K562 (cell line): ENCODE data around the gene NEMP1. TPM values are rescaled to one million over a fixed set of nuclear protein-coding genes. Genes with fewer than 3 reads are reported as not detected.

ENCODE experiments used
- ASH1L ChIP-seq: fragments of 450-650 bp; IDR thresholded peaks from 2 replicates; pipeline ENCODE4 v1.6.1; 2018; ENCODE audit warnings: borderline replicate concordance, mild to moderate bottlenecking, low read depth; ENCODE audit not compliant: partially characterized antibody
- CBX8 ChIP-seq: fragments of 200-600 bp; sonication (generic); IDR thresholded peaks from 2 replicates; pipeline ENCODE4 v1.6.1; 2012; ENCODE audit warnings: borderline replicate concordance, mixed run types, low read depth, mild to moderate bottlenecking, moderate library complexity, mixed read lengths, low read length, control low read depth, inconsistent platforms; ENCODE audit not compliant: poor library complexity, severe bottlenecking; ENCODE audit errors: extremely low read depth
- EGR1 ChIP-seq: fragments of 450-650 bp; conservative IDR thresholded peaks from 2 replicates; pipeline ENCODE4 v1.6.1; 2017; ENCODE audit warnings: mild to moderate bottlenecking
- FOXK2 ChIP-seq, 2 experiments: fragments of 450-650 bp; IDR thresholded peaks in 1 of 2; conservative IDR thresholded peaks in 1 of 2; 2 replicates each; pipeline ENCODE4 v1.6.1; 2016; ENCODE audit warnings: low read depth in 2 of 2, mild to moderate bottlenecking in 1 of 2
- GATAD2B ChIP-seq: fragments of 450-650 bp; IDR thresholded peaks from 2 replicates; pipeline ENCODE4 v1.6.1; 2017; ENCODE audit warnings: mild to moderate bottlenecking, borderline replicate concordance
- MEF2A ChIP-seq: IDR thresholded peaks from 2 replicates; pipeline ENCODE4 v1.6.1; 2011; ENCODE audit warnings: low read depth, mild to moderate bottlenecking, low read length, moderate library complexity; ENCODE audit not compliant: control insufficient read depth
- PHB2 ChIP-seq: fragments of 450-650 bp; IDR thresholded peaks from 2 replicates; pipeline ENCODE4 v1.6.1; 2017; ENCODE audit warnings: low read depth
- PHF8 ChIP-seq: fragments of 200-600 bp; sonication (generic); IDR thresholded peaks from 2 replicates; pipeline ENCODE4 v1.6.1; 2012; ENCODE audit warnings: mixed run types, mild to moderate bottlenecking, inconsistent platforms, low read length, moderate library complexity, borderline replicate concordance
- PML ChIP-seq: IDR thresholded peaks from 2 replicates; pipeline ENCODE4 v1.6.1; 2012; ENCODE audit warnings: low read length, inconsistent platforms
- POLR2B ChIP-seq: fragments of 450-650 bp; IDR thresholded peaks from 2 replicates; pipeline ENCODE4 v1.6.1; 2018; ENCODE audit warnings: low read depth; ENCODE audit not compliant: partially characterized antibody
- POLR2G ChIP-seq: fragments of 200-400 bp; formaldehyde crosslinking; IDR thresholded peaks from 2 replicates; pipeline ENCODE4 v1.6.1; 2017; ENCODE audit warnings: low read depth, mild to moderate bottlenecking, antibody characterized with exemption, low read length, moderate library complexity
- RB1 ChIP-seq: fragments of 450-650 bp; IDR thresholded peaks from 2 replicates; pipeline ENCODE4 v1.6.1; 2017; ENCODE audit warnings: low read depth, mild to moderate bottlenecking
- RBM17 ChIP-seq: fragments of 200-400 bp; formaldehyde crosslinking; IDR thresholded peaks from 2 replicates; pipeline ENCODE4 v1.6.1; 2017; ENCODE audit warnings: low read depth, mild to moderate bottlenecking, low read length, borderline replicate concordance
- SIN3A ChIP-seq, 2 experiments: fragments of 150-350 bp in 1 of 2; IDR thresholded peaks; 2 replicates each; pipeline ENCODE4 v1.6.1; 2011 to 2016; ENCODE audit warnings: borderline replicate concordance in 2 of 2, low read depth in 2 of 2, low read length in 2 of 2, mild to moderate bottlenecking in 2 of 2, moderate library complexity in 2 of 2; ENCODE audit not compliant: control insufficient read depth in 1 of 2
- SMAD4 ChIP-seq: fragments of 250-450 bp; sonication (Bioruptor Pico); conservative IDR thresholded peaks from 2 replicates; pipeline ENCODE4 v1.8.0; 2021; ENCODE audit warnings: inconsistent platforms, mild to moderate bottlenecking, moderate library complexity
- VEZF1 ChIP-seq: fragments of 200-800 bp; sonication (Bioruptor generic); IDR thresholded peaks from 2 replicates; pipeline ENCODE4 v1.6.1; 2017; ENCODE audit warnings: missing genetic modification characterization, missing compliant biosample characterization
- YY1 ChIP-seq, 3 experiments: IDR thresholded peaks; 2 replicates each; pipeline ENCODE4 v1.6.1; 2011; ENCODE audit warnings: low read length in 2 of 3, mild to moderate bottlenecking in 2 of 3, moderate library complexity in 2 of 3, borderline replicate concordance in 1 of 3, control low read depth in 1 of 3, low read depth in 1 of 3; ENCODE audit not compliant: insufficient read depth in 3 of 3, insufficient replicate concordance in 2 of 3, control insufficient read depth in 1 of 3, insufficient read length in 1 of 3; ENCODE audit errors: extremely low read depth in 1 of 3
- ZBTB1 ChIP-seq: sonication (generic); formaldehyde crosslinking; IDR thresholded peaks from 2 replicates; pipeline ENCODE4 v1.8.1; 2023; ENCODE audit warnings: missing genetic modification reagents, low read depth, mild to moderate bottlenecking, borderline replicate concordance
- ZBTB17 ChIP-seq: fragments of 450-650 bp; formaldehyde crosslinking; IDR thresholded peaks from 2 replicates; pipeline ENCODE4 v1.4.0; 2020; ENCODE audit warnings: mild to moderate bottlenecking
- ZNF12 ChIP-seq: sonication (generic); formaldehyde crosslinking; IDR thresholded peaks from 2 replicates; pipeline ENCODE4 v1.4.0; 2020; ENCODE audit warnings: mild to moderate bottlenecking, missing genetic modification reagents
- ZNF311 ChIP-seq: fragments of 250-450 bp; sonication (Bioruptor Pico); IDR thresholded peaks from 2 replicates; pipeline ENCODE4 v1.4.0; 2020; ENCODE audit warnings: mild to moderate bottlenecking, moderate library complexity
- ZNF384 ChIP-seq: IDR thresholded peaks from 2 replicates; pipeline ENCODE4 v1.6.1; 2012; ENCODE audit warnings: low read depth, low read length, improper control_type of control experiment
- polyA plus RNA-seq, 8 experiments: library from polyadenylated mRNA; depleted of rRNA in 4 of 8; stranded (reverse) in 5 of 8; unstranded in 3 of 8; fragments of >200 nt; fragmentation: Nextera tagmentation in 2 of 8; fragmentation: Illumina TruSeq in 1 of 8; extraction: Ambion mirVana in 2 of 8; extraction: Trizol in 1 of 8; gene quantifications; 2 replicates each; pipeline versions ENCODE4 v1.2.1 to v1.2.3, GENCODE V29; 2011 to 2014; ENCODE audit warnings: inconsistent platforms in 1 of 8, missing spikeins in 1 of 8
- total RNA-seq, 7 experiments: library from RNA; depleted of rRNA in 6 of 7; stranded (reverse); fragments of >200 nt in 6 of 7; fragmentation: Illumina TruSeq in 2 of 7; extraction: Trizol in 2 of 7; gene quantifications; 2 replicates each; pipeline versions ENCODE4 v1.2.1 to v1.2.3, GENCODE V29; 2011 to 2021; ENCODE audit warnings: low replicate concordance in 1 of 7
- TF ChIP-seq, protein P1 (sequence below): fragments of 450-650 bp; IDR thresholded peaks from 2 replicates; pipeline ENCODE4 v1.7.0; 2016; ENCODE audit warnings: borderline replicate concordance

NEMP1 gene
- total and polyA plus RNA-seq, 9 of the 15 experiments (the other 6 are each of a cell fraction or from before 2014, with no cell fraction given), result 9.5 to 82.2 (median 41.2) TPM

DNA sequence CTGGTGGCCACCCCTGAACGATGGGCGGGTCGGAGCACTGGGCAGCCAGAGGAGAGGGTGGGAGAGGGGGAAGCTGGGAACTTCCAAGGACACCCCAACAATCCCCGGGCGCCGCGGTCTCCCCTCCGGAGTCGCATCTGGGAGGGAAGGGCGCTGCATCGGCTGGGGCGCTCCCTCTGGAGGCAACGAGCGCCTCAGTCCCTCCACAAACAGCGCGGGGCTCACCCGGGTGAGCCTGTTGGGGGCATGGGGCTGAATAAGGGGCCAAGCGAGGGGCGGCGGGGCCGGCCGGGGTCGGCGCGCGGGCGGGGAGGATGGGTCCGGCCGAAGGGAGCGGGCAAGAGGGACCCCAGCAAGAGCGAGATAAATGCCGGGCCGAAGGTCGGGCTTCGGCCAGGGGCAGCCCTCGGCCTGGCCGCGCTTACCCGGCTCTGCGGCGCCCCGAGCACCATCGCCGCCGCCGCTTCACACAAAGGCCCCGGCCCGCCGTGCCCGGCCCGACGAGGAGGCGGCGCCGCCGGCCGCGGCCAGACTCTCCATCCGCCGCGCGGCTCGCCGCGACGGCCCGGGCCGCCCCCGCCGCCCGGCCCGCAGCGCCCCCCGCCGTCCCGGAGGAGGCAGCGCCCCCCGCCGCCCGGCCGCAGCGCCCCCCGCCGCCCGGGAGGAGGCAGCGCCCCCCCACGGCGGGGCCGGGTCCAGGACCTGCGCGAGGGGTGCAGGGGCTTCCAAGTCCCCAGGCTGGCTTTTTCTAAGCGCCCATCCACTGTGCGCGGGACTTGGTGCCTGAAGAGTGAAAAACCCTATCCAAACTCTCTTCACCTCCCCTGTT, 72.4 kb downstream of the NEMP1 start, which contains the start of gene ZBTB39 (continued):
- TF ChIP-seq, protein P1, sequence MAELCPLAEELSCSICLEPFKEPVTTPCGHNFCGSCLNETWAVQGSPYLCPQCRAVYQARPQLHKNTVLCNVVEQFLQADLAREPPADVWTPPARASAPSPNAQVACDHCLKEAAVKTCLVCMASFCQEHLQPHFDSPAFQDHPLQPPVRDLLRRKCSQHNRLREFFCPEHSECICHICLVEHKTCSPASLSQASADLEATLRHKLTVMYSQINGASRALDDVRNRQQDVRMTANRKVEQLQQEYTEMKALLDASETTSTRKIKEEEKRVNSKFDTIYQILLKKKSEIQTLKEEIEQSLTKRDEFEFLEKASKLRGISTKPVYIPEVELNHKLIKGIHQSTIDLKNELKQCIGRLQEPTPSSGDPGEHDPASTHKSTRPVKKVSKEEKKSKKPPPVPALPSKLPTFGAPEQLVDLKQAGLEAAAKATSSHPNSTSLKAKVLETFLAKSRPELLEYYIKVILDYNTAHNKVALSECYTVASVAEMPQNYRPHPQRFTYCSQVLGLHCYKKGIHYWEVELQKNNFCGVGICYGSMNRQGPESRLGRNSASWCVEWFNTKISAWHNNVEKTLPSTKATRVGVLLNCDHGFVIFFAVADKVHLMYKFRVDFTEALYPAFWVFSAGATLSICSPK, result no peak
- TF ChIP-seq SIN3A (IDR thresholded peaks at IDR 0.05; ENCODE audit: borderline replicate concordance in 2 of 2, control insufficient read depth in 1 of 2, low read depth in 2 of 2, low read length in 2 of 2) (peak; percentile 32 to 62; a peak in 1 of 4 replicates), MEF2A (no peak), CBX8 (no peak), ZNF311 (CRISPR knock-in tag) (no peak), FOXK2 (conservative IDR thresholded peaks at IDR 0.05 in 1 of 2, IDR thresholded peaks at IDR 0.05 in 1 of 2; ENCODE audit: low read depth in 2 of 2) (no peak), ZBTB17 (CRISPR knock-in tag) (0 out of 2 replicates have a peak, but pooled peaks have one; percentile 11), PML (0 out of 2 replicates have a peak, but pooled peaks have one; percentile 12), POLR2B (no peak), PHF8 (peak; percentile 81; the same call in 1 of the 2 replicates), POLR2G (peak; percentile 83), RBM17 (no peak), ZNF384 (no peak), SMAD4 (peak; percentile 81), YY1 (IDR thresholded peaks at IDR 0.05; ENCODE audit: borderline replicate concordance in 1 of 3, control insufficient read depth in 1 of 3, extremely low read depth in 1 of 3, insufficient read depth in 3 of 3, insufficient read length in 1 of 3, insufficient replicate concordance in 2 of 3, low read depth in 1 of 3, low read length in 2 of 3) (peak in 2 of 3 experiments; percentile 16 to 71), PHB2 (no peak), GATAD2B (no peak), RB1 (peak; percentile 64; the same call in 1 of the 2 replicates), ASH1L (no peak), ZBTB1 (CRISPR knock-in tag) (no peak), ZNF12 (CRISPR knock-in tag) (0 out of 2 replicates have a peak, but pooled peaks have one; percentile 23), EGR1 (no peak), VEZF1 (peak; percentile 94)
